HG02763 (cell line): Measurements from ENCODE around the gene MRPL34.

Experiments used
- ATAC-seq: cut with Tn5 transposase; IDR thresholded peaks from one replicate; pipeline ENCODE4 v1.9.1; 2021; ENCODE audit warnings: mild to moderate bottlenecking, moderate library complexity; ENCODE audit not compliant: unreplicated experiment

Gene MRPL34

GRCh38 chr19:17327654-17328516 lies 22.2 kb downstream of the MRPL34 start:
- ATAC-seq = no peak

- no peak for ATAC-seq
These were observed 23.1 kb downstream of the MRPL34 start for GRCh38 chr19:17328517-17329365.

GRCh38 chr19:17329366-17330261 lies 23.9 kb downstream of the MRPL34 start:
- ATAC-seq = no peak

GRCh38 chr19:17330262-17331044 lies 24.8 kb downstream of the MRPL34 start:
- ATAC-seq = no peak

- no peak for ATAC-seq
These were observed 25.4 kb downstream of the MRPL34 start for GRCh38 chr19:17331045-17331558.

- no peak for ATAC-seq
These were observed 26.6 kb downstream of the MRPL34 start for GRCh38 chr19:17332360-17332676.

GRCh38 chr19:17332677-17333581 lies 27.3 kb downstream of the MRPL34 start:
- no peak for ATAC-seq

GRCh38 chr19:17333611-17334413 lies 28.1 kb downstream of the MRPL34 start:
- ATAC-seq = no peak

- ATAC-seq = peak; percentile 36
These were observed 29.0 kb downstream of the MRPL34 start, which contains the start of gene ANO8 for GRCh38 chr19:17334414-17335409. Gene ANO8, minus strand, starts transcription at chr19:17334855. Its CDS starts 185 bp downstream, at chr19:17334670.

- ATAC-seq = no peak
These were observed 29.9 kb downstream of the MRPL34 start for GRCh38 chr19:17335575-17335974.

GRCh38 chr19:17336872-17337674 lies 31.4 kb downstream of the MRPL34 start, which contains the start of gene GTPBP3:
Gene GTPBP3, plus strand, starts transcription at chr19:17337553. Its CDS starts 59 bp downstream, at chr19:17337612.
- ATAC-seq = peak; percentile 75

- no peak for ATAC-seq
These were observed 32.2 kb downstream of the MRPL34 start for GRCh38 chr19:17337675-17338432.

GRCh38 chr19:17338433-17339078 lies 32.9 kb downstream of the MRPL34 start:
- no peak for ATAC-seq

GRCh38 chr19:17339088-17339741 lies 33.5 kb downstream of the MRPL34 start:
- no peak for ATAC-seq
